ENCODE data around the gene TSPAN14.

DNA sequence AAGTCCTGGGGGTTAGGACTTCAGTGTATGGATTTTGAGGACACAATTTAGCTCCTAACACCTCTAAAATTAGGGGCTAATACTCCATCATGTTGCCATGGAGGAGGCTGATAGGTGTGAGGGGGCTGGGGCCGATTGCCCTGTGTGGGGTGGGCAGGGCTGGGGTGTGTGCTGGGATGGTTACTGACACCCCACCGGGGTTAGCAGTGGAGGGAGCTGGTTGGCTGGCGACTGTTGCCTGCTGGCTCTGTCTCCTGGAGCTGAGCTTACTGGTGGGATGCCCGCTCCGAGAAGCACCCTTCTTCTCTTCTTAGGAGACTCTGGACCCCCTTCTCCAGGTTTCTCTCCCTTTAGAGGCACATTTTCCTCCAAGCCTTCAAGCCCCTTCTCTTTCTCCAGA, 61.4 kb downstream of the TSPAN14 start:
- TF ChIP-seq, protein P1, sequence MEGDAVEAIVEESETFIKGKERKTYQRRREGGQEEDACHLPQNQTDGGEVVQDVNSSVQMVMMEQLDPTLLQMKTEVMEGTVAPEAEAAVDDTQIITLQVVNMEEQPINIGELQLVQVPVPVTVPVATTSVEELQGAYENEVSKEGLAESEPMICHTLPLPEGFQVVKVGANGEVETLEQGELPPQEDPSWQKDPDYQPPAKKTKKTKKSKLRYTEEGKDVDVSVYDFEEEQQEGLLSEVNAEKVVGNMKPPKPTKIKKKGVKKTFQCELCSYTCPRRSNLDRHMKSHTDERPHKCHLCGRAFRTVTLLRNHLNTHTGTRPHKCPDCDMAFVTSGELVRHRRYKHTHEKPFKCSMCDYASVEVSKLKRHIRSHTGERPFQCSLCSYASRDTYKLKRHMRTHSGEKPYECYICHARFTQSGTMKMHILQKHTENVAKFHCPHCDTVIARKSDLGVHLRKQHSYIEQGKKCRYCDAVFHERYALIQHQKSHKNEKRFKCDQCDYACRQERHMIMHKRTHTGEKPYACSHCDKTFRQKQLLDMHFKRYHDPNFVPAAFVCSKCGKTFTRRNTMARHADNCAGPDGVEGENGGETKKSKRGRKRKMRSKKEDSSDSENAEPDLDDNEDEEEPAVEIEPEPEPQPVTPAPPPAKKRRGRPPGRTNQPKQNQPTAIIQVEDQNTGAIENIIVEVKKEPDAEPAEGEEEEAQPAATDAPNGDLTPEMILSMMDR (IDR thresholded peaks at IDR 0.05; ENCODE audit: low read length), result no peak
- no peak for TF ChIP-seq EZH2 (IDR thresholded peaks at IDR 0.05; ENCODE audit: borderline replicate concordance, low read length)

Measured in OCI-LY1 (cell line).